NCI-H526 (cell line): Measurements from ENCODE around the gene GPSM1.
"Not testable (repeated sequence)": the region's sequence is repeated elsewhere in the genome, so short reads cannot be mapped to it uniquely, and the experiment has no call there.

Source experiments
- DNase-seq, 2 experiments: peaks; one replicate each; lab custom pipeline; 2025; lab: John Stamatoyannopoulos, UW

GPSM1 gene

DNA sequence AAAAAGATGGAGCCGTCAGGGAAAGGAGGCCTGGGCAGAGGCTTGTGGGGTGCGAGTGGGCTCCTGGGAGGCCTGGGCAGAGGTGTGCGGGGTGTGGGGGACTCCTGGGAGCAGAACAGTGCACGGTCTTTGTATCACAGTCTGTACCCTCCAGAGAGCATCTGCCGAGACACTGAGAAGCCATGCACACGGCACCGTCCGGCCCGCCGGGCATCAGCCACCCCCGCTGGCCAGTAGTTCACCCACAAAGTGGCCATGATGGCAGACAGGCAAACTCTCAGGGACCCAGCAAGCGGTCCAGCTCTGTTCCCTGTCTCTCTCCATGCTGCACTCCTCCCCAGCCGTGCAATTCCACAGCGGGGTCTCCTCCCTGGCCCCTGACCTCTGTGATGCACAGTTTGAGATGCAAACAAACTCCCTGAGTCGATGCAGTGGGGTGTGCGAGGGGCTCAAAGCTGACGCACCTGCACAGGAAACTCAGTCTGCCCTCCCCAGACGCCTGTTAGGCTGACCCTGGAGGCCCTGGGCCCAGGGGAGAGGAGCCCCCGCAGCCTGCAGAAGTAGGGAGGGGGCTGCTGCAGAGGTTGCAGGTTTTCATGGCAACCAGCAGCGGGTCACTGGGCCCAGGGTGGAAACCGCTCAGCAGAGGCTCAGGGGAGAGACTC is 9.1 kb upstream of the GPSM1 start:
- DNase-seq, result no peak

- DNase-seq, result no peak
Observed at GRCh38 chr9:136318776-136319241, 8.5 kb upstream of the GPSM1 start.

GRCh38 chr9:136319244-136319643 is 8.1 kb upstream of the GPSM1 start:
- not testable (repeated sequence) for DNase-seq

DNA sequence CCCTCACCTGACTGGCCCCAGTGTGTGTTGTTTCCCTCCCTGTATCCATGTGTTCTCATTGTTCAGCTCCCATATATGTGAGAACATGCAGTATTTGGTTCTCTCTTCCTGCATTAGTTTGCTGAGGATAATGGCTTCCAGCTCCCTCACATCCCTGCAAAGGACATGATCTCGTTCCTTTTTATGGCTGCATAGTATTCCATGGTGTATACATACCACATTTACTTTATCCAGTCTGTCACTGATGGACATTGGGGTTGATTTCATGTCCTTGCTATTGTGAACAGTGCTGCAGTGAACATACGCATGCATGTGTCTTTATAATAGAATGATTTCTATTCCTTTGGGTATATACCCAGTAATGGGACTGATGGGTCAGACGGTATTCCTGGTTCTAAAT is 7.4 kb upstream of the GPSM1 start:
- not testable (repeated sequence) for DNase-seq

GRCh38 chr9:136320972-136321371 is 6.4 kb upstream of the GPSM1 start:
- not testable (repeated sequence) for DNase-seq

DNA sequence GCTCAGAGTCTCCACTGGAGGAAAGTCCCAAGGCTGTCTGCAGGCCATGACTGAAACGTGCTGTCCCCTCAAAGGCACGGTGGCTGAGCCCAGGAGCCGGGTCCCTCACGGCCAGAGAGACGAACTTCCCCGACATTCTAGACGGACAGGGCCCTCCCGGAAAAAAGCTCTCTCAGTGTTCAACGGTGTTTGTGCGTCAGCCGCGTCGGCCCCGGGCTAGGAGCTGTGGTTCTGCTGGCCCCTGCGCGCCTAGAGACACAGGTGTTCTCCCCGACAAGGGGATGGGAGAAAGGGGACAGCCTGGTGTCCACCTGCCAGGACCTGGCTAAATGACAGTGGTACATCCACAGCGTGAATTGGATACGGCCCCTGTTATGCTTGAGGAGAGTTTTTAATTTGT is 5.8 kb upstream of the GPSM1 start:
- DNase-seq, result no peak

DNA sequence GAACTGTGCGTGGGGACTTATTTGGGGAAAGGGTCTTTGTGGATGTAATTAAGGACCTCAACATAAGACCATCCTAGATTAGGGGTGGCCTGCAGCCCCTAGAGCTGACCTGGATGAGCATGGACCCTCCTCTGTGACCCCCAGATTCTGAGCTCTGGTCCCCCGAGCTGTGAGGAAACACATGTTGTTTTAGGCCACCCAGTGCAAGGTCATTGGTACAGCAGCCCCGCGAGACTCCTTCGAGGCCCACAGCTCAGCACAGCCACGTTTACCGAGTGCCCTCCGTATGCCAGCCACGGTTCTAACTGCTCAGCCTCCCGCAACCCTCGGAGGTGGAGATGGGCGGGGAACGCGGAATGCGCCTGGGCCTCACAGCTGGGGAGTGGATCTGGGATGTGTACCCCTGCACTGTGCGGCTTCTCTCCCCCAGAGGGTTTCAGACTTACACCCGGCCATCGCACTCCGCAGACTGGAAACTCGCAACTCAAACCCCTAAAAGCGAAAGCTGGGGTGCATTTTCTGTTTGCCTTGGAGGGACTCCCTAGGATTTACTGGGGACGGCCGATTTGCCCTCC is 4.5 kb upstream of the GPSM1 start:
- no peak for DNase-seq

DNA sequence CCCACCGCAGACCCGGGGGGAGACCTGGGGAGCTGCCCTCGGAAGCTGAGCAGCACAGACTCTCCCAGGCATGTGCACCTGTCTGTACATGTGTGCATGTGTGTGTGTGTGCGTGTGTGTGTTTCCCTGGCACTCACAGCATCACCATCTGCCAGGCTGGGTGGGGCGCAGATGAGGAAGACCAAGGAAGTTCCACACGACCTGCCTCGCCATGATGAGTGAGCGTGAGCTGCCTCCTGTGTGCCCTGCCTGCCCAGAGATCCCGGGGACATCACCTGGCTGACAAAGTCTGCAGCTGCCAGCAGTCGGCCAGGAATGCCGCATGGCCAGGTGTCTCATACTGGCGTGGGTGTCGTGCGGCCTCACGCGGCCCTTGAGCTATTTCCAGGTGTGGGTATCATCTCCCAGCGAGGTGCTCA is 4.0 kb upstream of the GPSM1 start:
- DNase-seq, result no peak

- DNase-seq, result no peak
Observed at GRCh38 chr9:136324501-136325300, 2.6 kb upstream of the GPSM1 start.

DNA sequence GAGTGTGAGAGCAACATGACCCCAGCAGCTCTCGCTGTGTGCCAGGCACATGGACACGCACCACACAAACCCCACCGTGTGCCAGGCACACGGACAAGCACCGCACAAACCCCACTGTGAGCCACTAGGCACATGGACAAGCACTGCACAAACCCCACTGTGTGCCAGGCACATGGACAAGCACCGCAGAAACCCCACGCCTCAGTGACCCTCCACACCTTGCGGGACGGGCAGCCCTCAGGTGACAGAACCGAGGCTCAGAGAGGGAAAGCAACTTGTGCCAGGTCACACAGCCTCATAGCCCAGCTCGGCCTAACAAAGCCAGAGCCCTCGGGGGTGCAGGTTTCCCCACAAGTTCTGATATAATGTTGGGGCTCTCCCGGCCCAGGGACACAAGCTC is 2.0 kb upstream of the GPSM1 start:
- DNase-seq, result no peak

GRCh38 chr9:136326061-136326760 is 1.1 kb upstream of the GPSM1 start:
- DNase-seq, result no peak

- DNase-seq, result no peak
Observed at GRCh38 chr9:136326761-136327303, 507 bp upstream of the GPSM1 start.

GRCh38 chr9:136328011-136328621 is 777 bp downstream of the GPSM1 start:
- DNase-seq, result peak in 1 of 2 experiments; percentile 52

DNA sequence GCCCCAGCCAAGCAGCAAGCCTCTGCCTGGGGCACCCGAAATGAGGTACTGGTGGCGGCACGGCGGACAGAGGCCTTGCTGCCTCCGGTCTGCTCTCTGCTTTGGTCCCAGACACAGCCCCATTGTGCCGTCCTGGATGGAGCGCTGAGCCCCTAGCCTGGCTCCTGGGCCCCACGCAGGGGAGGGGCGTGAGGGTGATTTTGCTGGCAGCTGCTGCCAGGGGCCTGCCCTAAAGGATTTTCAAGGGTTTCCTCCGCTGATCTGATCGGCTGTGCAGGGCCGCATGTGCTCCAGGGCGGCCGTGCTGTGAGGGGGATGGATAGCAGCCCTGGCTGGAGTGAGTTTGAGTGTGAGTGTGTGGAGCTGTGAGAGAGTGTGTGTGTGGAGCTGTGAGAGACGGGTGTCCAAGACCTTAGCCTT is 1.3 kb downstream of the GPSM1 start:
- peak in 1 of 2 experiments; percentile 59 for DNase-seq

- no peak for DNase-seq
Observed at GRCh38 chr9:136329211-136329627, 1.9 kb downstream of the GPSM1 start.

GRCh38 chr9:136329636-136330405 is 2.5 kb downstream of the GPSM1 start:
- DNase-seq, result no peak

- DNase-seq, result no peak
Observed at GRCh38 chr9:136330406-136330990, 3.2 kb downstream of the GPSM1 start.

DNA sequence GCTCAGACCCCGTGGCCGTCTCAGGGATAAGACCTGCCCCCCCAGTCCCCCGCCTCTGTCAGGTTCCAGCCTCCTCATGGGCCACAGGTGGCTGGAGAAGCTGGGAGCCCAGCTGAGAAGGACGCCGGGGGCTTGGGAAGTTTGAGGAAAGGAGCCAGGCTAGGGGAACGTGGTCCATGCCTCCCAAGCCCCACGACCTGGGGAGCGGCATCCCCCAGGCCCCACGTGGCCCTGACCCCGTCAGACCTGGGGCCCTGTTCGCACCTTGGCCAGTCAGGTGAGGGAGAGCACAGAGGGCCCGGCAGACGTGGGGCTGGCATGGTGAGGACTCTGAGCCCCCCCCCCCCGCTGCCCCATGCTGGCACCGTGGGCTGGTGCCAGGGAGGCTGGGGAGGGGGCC is 3.7 kb downstream of the GPSM1 start:
- no peak for DNase-seq

DNA sequence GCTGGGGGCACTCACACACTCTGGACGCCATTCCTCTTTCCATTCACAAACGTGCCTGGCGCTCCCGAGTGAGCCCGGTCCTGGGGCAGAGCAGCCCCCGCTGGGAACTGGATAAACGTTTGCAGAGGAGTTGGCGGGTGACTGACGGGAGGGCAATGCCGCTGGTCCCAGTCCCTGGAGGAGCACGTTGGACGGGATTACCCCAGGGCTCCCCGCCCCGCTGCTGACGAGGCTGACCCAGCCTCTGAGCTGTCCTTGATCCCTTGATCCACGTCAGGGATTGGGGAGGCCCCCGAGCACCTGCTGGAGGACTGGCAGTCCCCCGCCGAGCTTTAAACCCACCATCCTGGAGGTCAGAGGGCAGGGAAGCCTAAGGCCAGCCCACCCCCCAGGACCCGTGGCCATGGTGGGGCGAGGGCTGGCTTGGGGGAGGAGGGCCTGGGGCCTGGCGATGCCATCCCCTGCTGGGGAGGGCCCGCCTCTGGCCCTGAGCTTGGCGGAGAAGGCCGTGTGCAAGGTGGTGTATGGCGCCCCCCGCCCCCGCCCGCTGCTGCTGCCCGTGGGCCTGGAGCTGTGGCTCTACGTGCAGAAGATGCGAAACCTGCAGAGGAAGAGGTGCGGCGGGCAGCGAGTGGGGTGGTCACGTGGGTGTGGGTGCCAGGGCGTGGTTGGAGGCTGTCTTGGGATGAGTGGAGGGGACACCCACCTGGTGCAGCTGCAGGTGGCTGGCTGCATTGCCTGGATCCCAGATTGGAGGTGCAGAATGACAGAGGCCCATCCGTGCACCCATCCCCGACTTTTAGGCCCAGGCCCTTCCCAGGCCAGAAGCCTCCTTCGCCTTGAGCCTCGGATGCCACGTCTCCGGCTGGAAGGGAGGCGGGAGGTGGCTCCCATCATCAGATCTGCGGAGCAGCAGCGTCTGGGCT is 4.5 kb downstream of the GPSM1 start:
- DNase-seq, result no peak
